GM12878 (cell line): Measurements from ENCODE around the gene TIMM50. TPM values are rescaled to one million over a fixed set of nuclear protein-coding genes. Genes with fewer than 3 reads are reported as not detected.

ENCODE experiments used
- ATAC-seq: fragments of 200-7000 bp; cut with Tn5 transposase; 3 replicates; pipeline ENCODE4 v1.9.1; 2020; ENCODE audit warnings: mild to moderate bottlenecking, moderate library complexity
- BruUV-seq: library from RNA; stranded (reverse); fragments of 400-500 nt; replicated peaks from 2 replicates; lab custom pipeline; 2021; lab: Mats Ljungman, UMichigan
- CTCF ChIA-PET: fragments of 300-600 bp; sonication (Branson Sonifier 250); formaldehyde crosslinking; extraction: SDS; loops from one replicate; lab custom pipeline; 2021; ENCODE audit warnings: inconsistent platforms; lab: Yijun Ruan, JAX
- POLR2A ChIA-PET: fragments of 350-600 bp; formaldehyde crosslinking; extraction: SDS; loops from one replicate; lab custom pipeline; 2021; ENCODE audit warnings: inconsistent platforms; lab: Charles Lee
- RAD21 ChIA-PET: fragments of 300-600 bp; sonication (Branson Sonifier 250); formaldehyde crosslinking; loops from one replicate; lab custom pipeline; 2023; ENCODE audit warnings: antibody characterized with exemption; ENCODE audit not compliant: unreplicated experiment; lab: Charles Lee
- SMC1A ChIA-PET: fragments of 300-600 bp; sonication (Branson Sonifier 250); formaldehyde crosslinking; loops from one replicate; lab custom pipeline; 2023; ENCODE audit not compliant: unreplicated experiment, uncharacterized antibody; lab: Charles Lee
- DNase-seq: peaks from one replicate; pipeline ENCODE4 v3.0.0-alpha.2; 2011; ENCODE audit warnings: low read depth, low spot score
- FAIRE-seq: peaks from 3 replicates; lab custom pipeline; 2011; peaks lifted over from hg19 to GRCh38; lab: Jason Lieb, UNC
- H2AFZ ChIP-seq: 2 replicates; pipeline ENCODE4 v1.6.0; 2011; ENCODE audit warnings: low read depth, low read length, control low read depth; ENCODE audit not compliant: control insufficient read depth
- H3K27ac ChIP-seq: 2 replicates; pipeline ENCODE4 v1.5.1; 2011; ENCODE audit warnings: control low read depth; ENCODE audit not compliant: control insufficient read depth, insufficient read depth
- H3K27me3 ChIP-seq, 2 experiments: replicated peaks in 1 of 2; 2 replicates each; pipeline versions ENCODE4 v1.6.0 to v1.6.1; 2011; ENCODE audit warnings: low read length in 1 of 2; ENCODE audit not compliant: control insufficient read depth in 2 of 2, insufficient read depth in 2 of 2
- H3K36me3 ChIP-seq, 2 experiments: 2 replicates each; pipeline ENCODE4 v1.5.1; 2011; ENCODE audit warnings: low read length in 1 of 2; ENCODE audit not compliant: control insufficient read depth in 2 of 2, insufficient read depth in 2 of 2
- H3K4me1 ChIP-seq: 2 replicates; pipeline ENCODE4 v1.6.1; 2011; ENCODE audit warnings: mild to moderate bottlenecking, low read length, moderate library complexity, mixed read lengths; ENCODE audit not compliant: control insufficient read depth, insufficient read depth
- H3K4me2 ChIP-seq: 2 replicates; pipeline ENCODE4 v1.6.0; 2011; ENCODE audit warnings: control low read depth; ENCODE audit not compliant: control insufficient read depth, insufficient read depth
- H3K4me3 ChIP-seq: fragments of 200-600 bp; sonication (generic); 2 replicates; pipeline ENCODE4 v1.5.1; 2016
- H3K79me2 ChIP-seq: 2 replicates; pipeline ENCODE4 v1.6.0; 2011; ENCODE audit warnings: low read length; ENCODE audit not compliant: control insufficient read depth, insufficient read depth
- H3K9ac ChIP-seq: 2 replicates; pipeline ENCODE4 v1.8.0; 2011; ENCODE audit warnings: low read length, control low read depth, mixed read lengths; ENCODE audit not compliant: control insufficient read depth, insufficient read depth
- H3K9me3 ChIP-seq: replicated peaks from 3 replicates; pipeline ENCODE4 v1.5.1; 2011; ENCODE audit warnings: mild to moderate bottlenecking, low read length; ENCODE audit not compliant: control insufficient read depth, insufficient read depth
- H4K20me1 ChIP-seq: 2 replicates; pipeline ENCODE4 v1.6.0; 2011; ENCODE audit not compliant: control insufficient read depth, insufficient read depth
- CHD1 ChIP-seq: IDR thresholded peaks from 2 replicates; pipeline ENCODE4 v1.6.1; 2012; ENCODE audit warnings: low read depth, low read length, improper control_type of control experiment
- IKZF1 ChIP-seq: fragments of 450-650 bp; conservative IDR thresholded peaks from 2 replicates; pipeline ENCODE4 v1.6.1; 2017; ENCODE audit warnings: antibody characterized with exemption, mild to moderate bottlenecking
- RUNX3 ChIP-seq: IDR thresholded peaks from 2 replicates; pipeline ENCODE4 v1.6.1; 2012; ENCODE audit warnings: low read length, inconsistent platforms
- SPI1 ChIP-seq: IDR thresholded peaks from 2 replicates; pipeline ENCODE4 v1.6.1; 2011; ENCODE audit warnings: low read depth, mild to moderate bottlenecking, low read length, moderate library complexity, borderline replicate concordance; ENCODE audit not compliant: insufficient read depth
- WGBS: methylation state at CpG from one replicate; pipeline ENCODE4 v1.1.6; 2016; ENCODE audit warnings: low lambda C conversion rate; ENCODE audit not compliant: insufficient replicate concordance, insufficient coverage; ENCODE audit errors: missing lambda C conversion rate; 5-methylcytosine and 5-hydroxymethylcytosine counted together
- in situ Hi-C: fragments of 300-500 bp; cut with MboI; formaldehyde crosslinking; loops from 9 replicates; pipeline ENCODE4 v1.14.3; 2018; ENCODE audit warnings: mixed read lengths
- intact Hi-C: fragments of 100-400 bp; cut with micrococcal nuclease; formaldehyde crosslinking; loops from one replicate; pipeline ENCODE4 v1.14.2; 2022; ENCODE audit not compliant: unreplicated experiment
- polyA plus RNA-seq, 11 experiments: library from polyadenylated mRNA; depleted of rRNA in 4 of 11; unstranded in 6 of 11; stranded (reverse) in 5 of 11; fragments of >200 nt; fragmentation: Nextera tagmentation in 4 of 11; fragmentation: Illumina TruSeq in 1 of 11; extraction: Ambion mirVana in 4 of 11; extraction: Trizol in 1 of 11; gene quantifications; 1 replicate in 1 of 11; 2 replicates in 10 of 11; pipeline versions ENCODE4 v1.2.1 to v1.2.3, GENCODE V29; 2011 to 2016; ENCODE audit warnings: inconsistent platforms in 2 of 11, missing spikeins in 2 of 11, low read depth in 1 of 11
- total RNA-seq, 4 experiments: library from RNA; depleted of rRNA in 3 of 4; stranded (reverse); fragments of >200 nt in 3 of 4; fragmentation: Illumina TruSeq in 1 of 4; extraction: Trizol in 1 of 4; gene quantifications; 2 replicates each; pipeline versions ENCODE4 v1.2.1 to v1.2.3, GENCODE V29; 2013 to 2021

Gene TIMM50
- total and polyA plus RNA-seq, 10 of the 15 experiments (the other 5 are each of a cell fraction or from before 2014, with no cell fraction given): 15.6 to 146 (median 101) TPM

- Histone ChIP-seq H3K79me2 (no peaks in the 10 kb centered on the region), H4K20me1 (no peaks in the 10 kb centered on the region), H3K4me1 (peaks cover 11% of the 10 kb centered on the region), H3K36me3 (no peaks in the 10 kb centered on the region), H3K4me2 (peak overlapping the region; percentile 69), H3K9me3 (no peaks in the 10 kb centered on the region), H2AFZ (no peak overlapping the region; the same call in 1 of the 2 replicates), H3K27me3 (peaks cover 9 to 22% of the 10 kb centered on the region in 2 experiments), H3K9ac (no peak overlapping the region), H3K4me3 (peak overlapping the region; percentile 36; the same call in 1 of the 2 replicates), H3K27ac (no peak overlapping the region)
- SMC1A ChIA-PET: no interaction called here
- intact Hi-C loops (no loop called here), in situ Hi-C loops (no loop called here)
- FAIRE-seq (no peak), ATAC-seq (peak; percentile 66), DNase-seq (no peak)
- BruUV-seq: no TSS peak
- RAD21 ChIA-PET: no interaction called here
- peak; percentile 64; the same call in 1 of the 2 replicates for TF ChIP-seq SPI1
- TF ChIP-seq RUNX3: peak; percentile 20; the same call in 1 of the 2 replicates
- no peak for TF ChIP-seq IKZF1
- WGBS: 20% methylated on average over 5 of the region's 6 CpGs
- POLR2A ChIA-PET: interaction anchor here (0.5 kb wide), 1 partner anchor 886 kb away, joined by 5 read pairs; no protein-coding TSS in a partner anchor
- CTCF ChIA-PET: no interaction called here
These were observed 35.6 kb downstream of the TIMM50 start for GRCh38 chr19:39516270-39516669.

DNA sequence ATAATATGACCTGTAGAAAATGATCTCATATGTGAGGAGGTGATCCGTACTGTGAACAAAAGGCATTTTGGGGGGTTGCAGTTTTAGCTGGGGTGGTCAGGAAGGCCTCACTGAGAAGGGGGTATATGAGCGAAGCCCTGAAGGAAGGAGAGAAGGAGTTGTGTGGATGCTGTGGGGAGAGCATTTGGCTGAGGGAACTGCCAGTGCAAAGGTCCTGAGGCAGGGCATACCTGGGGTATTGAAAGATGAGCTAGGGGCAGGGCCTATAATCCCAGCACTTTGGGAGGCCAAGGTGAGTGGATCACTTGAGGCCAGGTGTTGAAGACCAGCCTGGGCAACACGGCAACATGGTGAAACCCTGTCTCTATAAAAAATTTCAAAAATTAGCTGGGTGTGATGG lies 36.8 kb downstream of the TIMM50 start:
- RAD21 ChIA-PET: no interaction called here

More for the DNA sequence above, 36.8 kb downstream of the TIMM50 start:
- Histone ChIP-seq H2AFZ (no peak overlapping the region), H3K27me3 (peaks cover 9 to 22% of the 10 kb centered on the region in 2 experiments), H3K79me2 (no peaks in the 10 kb centered on the region), H3K36me3 (no peaks in the 10 kb centered on the region), H3K4me1 (peaks cover 11% of the 10 kb centered on the region), H4K20me1 (no peaks in the 10 kb centered on the region)
- ATAC-seq: no peak
- ChIA-PET SMC1A (no interaction called here), POLR2A (no interaction called here)
- intact Hi-C loops: no loop called here
- WGBS: 45% methylated on average over 3 of the region's 3 CpGs
- BruUV-seq: no TSS peak
- in situ Hi-C loops: no loop called here
- TF ChIP-seq RUNX3 (no peak), CHD1 (no peak)
- TF ChIP-seq, all 136 proteins: peak for 0
- CTCF ChIA-PET: interaction anchor here (1.4 kb wide), 1 partner anchor 16 kb away, joined by 3 read pairs; no protein-coding TSS in a partner anchor
- FAIRE-seq: no peak
- no peak for DNase-seq
- no peak overlapping the region for H3K9ac ChIP-seq
- no peaks in the 10 kb centered on the region for H3K9me3 ChIP-seq
- no peak overlapping the region for H3K4me2 ChIP-seq
- H3K27ac ChIP-seq: no peak overlapping the region
- no peak overlapping the region for H3K4me3 ChIP-seq
